NCI-H146 treated with DMSO at 0.1 percent for 48 hours (cell line): Measurements from ENCODE around the gene SPINK1.
"Not testable (repeated sequence)": the region's sequence is repeated elsewhere in the genome, so short reads cannot be mapped to it uniquely, and the experiment has no call there.

Source experiments
- DNase-seq: peaks from one replicate; lab custom pipeline; 2025; ENCODE audit not compliant: unreplicated experiment; lab: John Stamatoyannopoulos, UW

The SPINK1 gene

DNA sequence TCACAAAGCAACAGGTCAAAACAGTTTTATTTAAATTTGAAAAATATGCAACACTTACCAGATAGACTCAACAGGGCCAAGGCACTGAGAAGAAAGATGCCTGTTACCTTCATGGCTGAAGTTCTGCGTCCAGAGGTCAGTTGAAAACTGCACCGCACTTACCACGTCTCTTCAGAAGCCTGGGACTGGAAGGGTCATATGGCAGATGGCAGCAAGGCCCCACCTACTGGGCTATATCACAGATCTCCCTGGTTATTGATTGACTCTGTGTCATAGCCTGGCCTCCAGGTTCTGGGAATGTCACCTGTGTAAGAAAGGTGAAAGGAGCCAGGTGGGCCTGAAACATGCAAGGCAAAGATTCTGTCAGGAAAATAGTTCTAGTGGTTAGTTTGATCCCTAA lies at the start of gene SPINK1:
TSS of gene SPINK1 (minus strand) at position 207 of the 400 bp plus-strand sequence. CDS start at position 113, 94 bp downstream.
- no peak for DNase-seq

DNA sequence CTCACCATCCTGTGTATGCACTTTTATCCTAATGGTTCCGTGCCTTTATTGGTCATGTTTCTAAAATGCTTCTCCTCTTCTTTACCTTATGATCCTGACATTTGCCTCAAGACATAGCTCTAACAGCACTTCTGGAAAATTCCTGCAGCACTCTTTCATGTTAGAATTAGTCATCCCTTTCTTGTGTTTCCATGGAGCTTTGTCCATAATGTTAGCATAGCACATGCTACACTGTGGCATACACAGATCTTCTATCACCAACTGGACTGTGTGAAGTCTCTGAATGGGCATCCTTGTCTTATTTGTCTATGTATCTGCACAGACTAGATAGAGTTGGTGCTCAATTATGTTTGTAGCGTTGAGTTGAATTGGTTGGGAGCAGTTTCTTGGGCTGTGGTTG lies 49.0 kb upstream of the SPINK1 start:
- no peak for DNase-seq

DNA sequence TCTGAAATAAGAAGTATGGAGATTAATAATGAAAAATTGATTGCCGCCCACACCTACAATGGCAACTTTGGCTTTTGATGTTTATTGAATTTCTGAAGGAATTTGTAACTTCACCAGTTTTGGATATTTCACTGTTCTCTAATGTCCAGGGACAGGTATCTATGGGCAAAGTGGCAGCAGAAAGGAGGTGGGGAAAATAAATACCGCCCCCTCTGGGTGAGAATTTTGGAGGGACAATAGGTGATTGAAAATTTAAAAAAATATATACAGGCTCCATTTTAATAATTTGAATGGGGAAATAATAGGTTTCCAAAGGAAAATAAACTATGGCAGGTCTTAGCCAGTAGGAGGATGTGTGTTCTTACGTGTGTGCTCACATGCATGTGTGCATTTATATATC lies 48.3 kb upstream of the SPINK1 start:
- DNase-seq, result no peak

GRCh38 chr5:147878066-147878759 lies 46.7 kb upstream of the SPINK1 start, which contains the start of gene SCGB3A2:
Gene SCGB3A2 (plus strand): TSS chr5:147878711. CDS start chr5:147878804, 93 bp downstream.
- no peak for DNase-seq

DNA sequence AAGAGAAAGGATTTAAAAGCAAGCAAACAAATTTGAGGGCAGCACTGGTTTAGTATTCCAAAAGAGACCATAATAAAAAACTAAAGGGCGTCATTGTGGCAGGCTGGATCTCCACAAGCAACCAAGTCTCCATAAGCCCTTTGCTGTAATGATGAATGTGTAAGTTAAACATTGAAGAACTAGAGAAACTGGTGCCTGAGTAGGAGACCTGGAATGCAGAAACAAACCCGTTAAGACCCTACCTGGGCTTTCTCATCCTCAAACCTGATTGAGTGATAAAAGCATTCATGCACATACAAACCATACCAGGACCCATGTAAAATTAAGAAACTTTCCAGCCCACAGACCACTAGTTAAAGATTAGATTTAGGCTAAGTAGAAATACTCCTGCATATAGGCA lies 45.2 kb upstream of the SPINK1 start:
- no peak for DNase-seq

DNA sequence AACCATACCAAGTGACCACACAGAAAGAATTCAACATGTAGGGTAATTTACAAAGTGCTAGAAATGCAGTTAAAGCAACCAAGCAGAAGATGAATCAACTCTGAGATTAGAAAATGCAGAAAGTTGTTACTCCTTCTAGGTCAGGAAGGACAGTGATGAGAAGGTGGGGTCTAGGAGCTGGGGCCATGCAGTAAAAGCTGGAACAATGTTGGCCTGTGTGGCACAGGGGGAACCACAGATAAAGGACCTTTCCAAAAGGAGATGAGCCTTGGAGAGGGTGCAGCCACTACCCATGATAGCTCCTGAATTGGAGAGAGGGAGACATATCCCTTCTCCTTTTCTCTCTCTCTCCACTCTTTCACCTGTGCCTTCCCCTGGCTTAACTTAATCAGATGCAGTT lies 44.7 kb upstream of the SPINK1 start:
- no peak for DNase-seq

GRCh38 chr5:147874910-147875367 lies 43.5 kb upstream of the SPINK1 start:
- DNase-seq, result no peak

- DNase-seq, result not testable (repeated sequence)
Observed at GRCh38 chr5:147874118-147874875, 42.8 kb upstream of the SPINK1 start.

DNA sequence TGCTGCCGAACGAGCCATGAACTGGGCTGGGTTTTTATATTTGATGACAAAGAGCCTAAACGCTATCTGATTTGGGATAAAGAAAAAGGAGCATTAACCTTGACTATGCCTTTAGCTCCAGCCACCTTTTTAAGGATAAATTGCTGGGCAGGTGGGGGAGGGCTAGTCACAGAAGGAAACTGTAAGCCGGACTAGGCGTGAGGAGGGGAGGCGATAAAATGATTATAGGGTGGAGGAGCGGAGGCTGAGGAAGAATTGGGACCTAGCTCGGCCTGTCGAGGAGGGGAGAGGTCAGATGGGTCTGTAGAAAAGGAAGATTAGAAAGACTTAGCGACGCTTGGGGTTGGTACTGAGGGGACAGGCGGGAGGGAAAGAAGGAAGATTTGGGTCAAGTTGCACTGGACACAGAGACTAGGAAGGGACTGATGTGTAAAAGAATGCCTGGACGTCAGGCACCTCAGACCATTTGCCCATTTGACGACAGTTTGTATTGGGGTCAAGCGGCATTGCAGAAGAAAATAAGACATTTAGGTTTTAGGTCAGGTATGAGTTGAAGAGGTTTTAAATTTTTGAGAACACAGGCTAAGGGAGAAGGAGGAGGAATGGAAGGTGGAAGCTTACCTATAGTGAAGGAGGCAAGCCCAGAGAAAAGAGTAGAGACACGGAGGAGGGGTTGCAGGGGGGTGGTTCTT lies 41.4 kb upstream of the SPINK1 start:
- DNase-seq, result not testable (repeated sequence)

DNA sequence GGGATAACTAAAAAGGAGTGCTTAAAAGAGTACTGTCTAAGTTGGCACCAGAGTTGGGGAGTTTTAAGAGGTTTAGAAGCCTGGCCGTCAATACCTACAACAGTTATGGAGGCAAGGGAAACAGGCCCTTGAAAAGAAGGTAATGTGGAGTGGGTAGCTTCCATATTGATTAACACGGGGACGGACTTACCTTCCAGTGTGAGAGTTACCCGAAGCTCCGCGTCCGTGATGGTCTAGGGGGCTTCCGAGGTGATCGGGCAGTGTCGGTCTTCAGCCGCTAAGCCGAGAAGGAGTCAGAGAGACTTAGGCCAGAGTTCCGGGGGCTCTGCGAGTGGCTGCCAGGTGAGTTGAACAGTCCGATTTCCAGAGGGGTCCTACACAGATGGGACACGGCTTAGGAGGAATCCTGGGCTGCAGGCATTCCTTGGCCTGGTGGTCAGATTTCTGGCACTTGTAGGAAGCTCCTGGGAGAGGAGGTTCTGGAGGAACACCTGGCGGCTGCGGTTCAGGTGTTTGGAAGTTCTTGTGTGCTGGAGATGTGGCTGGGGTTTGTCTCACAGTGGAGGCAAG lies 40.6 kb upstream of the SPINK1 start:
- not testable (repeated sequence) for DNase-seq

DNA sequence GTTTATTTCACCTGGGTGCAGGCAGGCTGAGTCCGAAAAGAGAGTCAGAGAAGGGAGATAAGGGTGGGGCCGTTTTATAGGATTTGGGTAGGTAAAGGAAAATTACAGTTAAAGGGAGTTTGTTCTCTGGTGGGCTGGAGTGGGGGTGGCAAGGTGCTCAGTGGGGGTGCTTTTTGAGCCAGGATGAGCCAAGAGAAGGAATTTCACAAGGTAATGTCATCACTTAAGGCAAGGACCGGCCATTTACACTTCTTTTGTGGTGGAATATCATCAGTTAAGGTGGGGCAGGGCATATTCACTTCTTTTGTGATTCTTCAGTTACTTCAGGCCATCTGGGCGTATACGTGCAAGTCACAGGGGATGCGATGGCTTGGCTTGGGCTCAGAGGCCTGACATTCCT lies 38.4 kb upstream of the SPINK1 start:
- DNase-seq, result not testable (repeated sequence)

DNA sequence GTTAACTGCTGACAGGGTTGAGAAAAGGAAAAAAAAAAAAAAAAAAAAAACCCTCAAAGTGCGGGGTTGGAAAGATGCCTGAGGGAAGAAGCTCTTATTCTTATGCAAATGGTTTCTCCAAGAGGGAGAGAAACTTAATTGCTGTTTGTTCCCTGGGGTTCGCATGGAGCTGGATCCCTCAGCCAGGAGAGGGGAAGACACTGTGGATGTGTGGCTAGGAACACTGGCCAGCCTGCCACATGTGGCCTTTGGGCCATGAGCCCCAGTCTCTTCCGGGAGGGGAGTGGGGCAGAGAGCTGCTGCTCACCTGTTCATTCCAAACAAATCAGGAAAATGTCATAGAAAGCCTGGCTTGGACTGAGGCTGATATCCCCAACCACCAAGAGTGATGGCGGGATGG lies 37.6 kb upstream of the SPINK1 start:
- peak; percentile 2 for DNase-seq

DNA sequence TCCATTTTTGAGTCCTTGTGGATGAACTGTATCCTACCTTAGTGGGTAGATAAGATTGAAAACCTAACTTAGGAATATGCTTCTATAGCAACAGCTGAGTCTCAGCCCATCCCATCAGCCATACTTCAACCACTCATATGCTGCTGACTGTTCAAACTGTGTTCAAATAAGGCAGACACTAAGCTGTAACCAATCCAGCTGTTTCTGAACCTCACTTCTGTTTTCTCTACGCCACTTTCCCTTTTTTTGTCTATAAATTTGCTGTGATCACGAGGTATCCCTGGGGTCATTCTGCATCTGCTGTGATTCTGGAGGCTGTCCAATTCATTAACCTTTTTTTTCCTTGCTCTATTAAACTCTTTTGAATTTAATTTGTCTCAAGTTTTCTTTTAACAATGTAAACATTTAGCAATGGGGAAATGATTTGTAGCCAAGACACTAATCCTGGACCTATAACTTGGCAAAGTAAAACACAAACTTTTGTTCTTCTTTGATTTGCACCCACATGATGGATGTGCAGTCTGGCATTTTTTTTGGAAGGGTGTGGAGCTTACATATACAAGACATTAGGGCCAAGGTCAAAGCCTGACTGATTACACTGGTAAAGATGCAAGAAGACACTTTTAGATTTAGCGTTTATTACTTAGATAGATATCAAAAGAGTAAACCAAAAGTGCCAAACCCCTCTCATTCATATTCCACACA lies 32.1 kb upstream of the SPINK1 start:
- no peak for DNase-seq

DNA sequence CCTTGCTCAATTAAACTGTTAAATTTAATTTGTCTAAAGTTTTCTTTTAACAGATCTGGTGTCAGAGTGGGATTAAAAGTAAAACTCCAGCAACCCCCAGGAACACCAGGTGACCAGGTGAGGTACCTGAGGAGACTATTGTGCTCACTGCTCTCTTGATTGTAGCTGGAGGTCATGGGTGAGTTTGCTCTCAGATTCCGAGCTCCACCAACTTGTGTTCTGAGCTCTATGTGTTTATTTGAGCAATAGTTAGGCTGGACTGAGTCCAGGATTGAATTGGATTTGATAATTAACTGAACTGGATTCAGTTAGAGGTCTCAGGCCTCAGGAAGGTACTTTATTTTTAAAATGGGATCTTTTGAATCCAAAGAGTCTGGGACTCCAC lies 29.2 kb upstream of the SPINK1 start:
- DNase-seq, result peak; percentile 72

GRCh38 chr5:147859962-147860640 lies 28.6 kb upstream of the SPINK1 start:
- no peak for DNase-seq

- DNase-seq, result no peak
Observed at GRCh38 chr5:147858565-147858964, 27.1 kb upstream of the SPINK1 start.

DNA sequence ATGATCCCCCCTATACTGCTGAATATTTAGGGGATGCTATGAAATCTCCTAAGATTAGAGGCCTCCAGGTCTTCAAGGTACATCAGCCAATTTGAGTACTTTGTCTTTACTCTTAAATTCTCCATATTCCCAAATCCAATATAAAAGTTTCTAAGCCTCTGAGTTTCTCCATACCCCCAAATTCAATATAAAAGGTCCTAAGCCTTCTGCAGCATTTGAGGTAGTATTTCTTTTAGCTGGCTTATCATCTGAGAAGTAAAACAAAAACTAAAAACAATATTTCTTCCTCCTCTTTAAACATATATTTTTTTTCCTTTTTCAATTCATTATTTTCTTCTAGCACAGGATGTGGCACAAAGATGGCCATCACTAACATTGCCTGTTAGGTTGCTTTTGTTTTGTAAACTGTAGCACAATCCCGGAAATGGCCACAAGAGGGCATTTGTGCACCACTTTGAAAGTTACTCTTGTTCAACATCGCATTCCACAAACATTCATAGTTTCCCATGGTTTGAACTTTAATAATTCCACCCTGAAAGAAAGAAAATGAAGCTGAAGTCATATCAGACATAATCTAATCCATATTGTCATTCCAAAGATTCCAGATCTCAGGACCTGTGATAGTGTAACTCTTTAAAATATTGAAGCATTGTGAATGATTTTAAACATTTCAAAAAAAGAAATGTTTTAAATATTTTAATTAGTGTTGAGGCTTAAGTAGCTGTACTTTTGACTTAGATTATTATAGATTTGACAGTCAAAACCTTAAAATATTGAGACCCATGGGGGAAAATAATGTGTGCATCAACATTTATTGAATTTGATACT lies 26.0 kb upstream of the SPINK1 start:
- DNase-seq, result peak; percentile 1

DNA sequence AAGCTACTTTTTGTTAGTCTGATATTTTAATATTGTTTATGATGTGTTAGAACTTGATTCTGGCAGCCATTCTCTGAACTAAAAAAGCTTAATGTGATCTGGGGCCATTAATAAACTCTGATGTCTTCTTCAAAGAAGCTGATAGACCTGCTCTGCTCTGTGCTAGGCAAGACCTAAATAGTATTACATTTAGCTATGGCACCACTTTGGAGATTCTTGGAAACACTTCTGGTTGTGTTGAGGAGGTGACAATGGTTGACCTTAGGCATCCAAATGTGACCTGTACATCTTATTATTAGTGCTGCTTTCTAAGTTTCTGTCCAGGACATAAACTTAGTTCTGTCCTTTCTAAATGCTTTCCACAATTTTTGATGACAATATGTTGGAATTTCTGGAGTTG lies 25.3 kb upstream of the SPINK1 start:
- no peak for DNase-seq

DNA sequence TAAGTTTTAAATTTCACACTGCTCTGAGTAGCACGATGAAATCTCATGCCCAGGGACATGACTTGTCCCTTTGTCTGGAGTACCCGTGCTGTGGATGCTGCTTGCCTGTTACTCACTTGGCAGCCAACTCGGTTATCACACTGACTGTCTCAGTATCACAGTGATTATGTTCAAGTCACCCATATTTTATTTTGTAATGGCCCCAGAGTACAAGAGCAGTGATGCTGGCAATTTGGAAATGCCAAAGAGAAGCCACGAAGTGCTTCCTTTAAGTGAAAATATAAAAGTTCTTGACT lies 24.3 kb upstream of the SPINK1 start:
- DNase-seq, result no peak
